ENCODE data around the gene C4BPA.

DNA sequence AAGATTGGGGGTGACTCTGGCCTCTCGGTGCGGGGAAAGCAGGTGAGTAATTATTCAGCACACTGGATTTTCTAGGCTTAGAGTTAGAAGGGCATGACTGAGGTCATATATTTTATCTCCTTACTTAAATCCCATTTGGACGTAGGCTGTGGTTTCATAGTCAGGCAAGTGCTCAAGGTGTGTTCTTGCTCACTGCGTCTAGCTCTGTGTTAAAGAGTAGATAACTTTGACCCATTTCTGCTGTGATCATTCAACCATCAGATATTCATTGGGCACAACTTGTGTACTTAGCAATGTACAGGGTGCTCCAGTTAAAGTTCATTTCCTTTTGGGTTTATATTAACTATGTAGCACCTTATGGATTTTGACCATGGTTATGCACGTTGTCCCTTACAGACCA lies 36.4 kb upstream of the C4BPA start:
- no peak for TF ChIP-seq POLR2A (IDR thresholded peaks at IDR 0.05; ENCODE audit: low read length)
- no peak for TF ChIP-seq GATA1 (IDR thresholded peaks at IDR 0.05; ENCODE audit: low read depth, low read length)
